Panc1 (cell line): ENCODE data around the gene AQP12B. TPM values are rescaled to one million over a fixed set of nuclear protein-coding genes. Genes with fewer than 3 reads are reported as not detected.
A peak's percentile ranks its signal among the peaks of the same experiment; 100 is the strongest.

Source experiments
- ATAC-seq: fragments of 200-7000 bp; cut with Tn5 transposase; 2 replicates; pipeline ENCODE4 v1.9.1; 2020; ENCODE audit warnings: mild to moderate bottlenecking, moderate library complexity
- BruUV-seq: library from RNA; stranded (reverse); fragments of 400-500 nt; replicated peaks from 2 replicates; lab custom pipeline; 2021; lab: Mats Ljungman, UMichigan
- CTCF ChIA-PET: fragments of 300-600 bp; sonication (Branson Sonifier 250); formaldehyde crosslinking; loops from one replicate; lab custom pipeline; 2022; ENCODE audit warnings: antibody characterized with exemption; lab: Charles Lee
- POLR2A ChIA-PET: fragments of 300-600 bp; sonication (Branson Sonifier 250); formaldehyde crosslinking; loops from one replicate; lab custom pipeline; 2022; ENCODE audit warnings: antibody characterized with exemption; lab: Charles Lee
- DNase-seq: peaks from one replicate; pipeline ENCODE4 v3.0.0-alpha.2; 2010; ENCODE audit warnings: low read depth, low spot score
- H3K27ac ChIP-seq: 2 replicates; pipeline ENCODE4 v1.5.1; 2011; ENCODE audit warnings: mild to moderate bottlenecking, low read length, inconsistent platforms
- H3K27me3 ChIP-seq: fragments of 200-500 bp; sonication (Bioruptor generic); 2 replicates; pipeline ENCODE4 v1.6.0; 2014; ENCODE audit warnings: low read length, inconsistent platforms; ENCODE audit not compliant: control insufficient read depth, insufficient read depth
- H3K36me3 ChIP-seq: fragments of 200-500 bp; sonication (Bioruptor generic); 2 replicates; pipeline ENCODE4 v1.5.1; 2014; ENCODE audit warnings: inconsistent platforms, mild to moderate bottlenecking, low read length, moderate library complexity; ENCODE audit not compliant: control insufficient read depth, insufficient read depth
- H3K4me1 ChIP-seq: 2 replicates; pipeline ENCODE4 v1.5.1; 2011; ENCODE audit warnings: inconsistent platforms, mild to moderate bottlenecking, low read length, moderate library complexity; ENCODE audit not compliant: control insufficient read depth, insufficient read depth
- H3K4me3 ChIP-seq, 2 experiments: 2 replicates each; pipeline ENCODE4 v1.5.1; 2011 to 2012; ENCODE audit warnings: low read depth in 2 of 2, low read length in 2 of 2, mild to moderate bottlenecking in 2 of 2, inconsistent platforms in 1 of 2, moderate library complexity in 1 of 2
- H3K9me3 ChIP-seq: fragments of 200-500 bp; sonication (Bioruptor generic); 2 replicates; pipeline ENCODE4 v1.5.1; 2014; ENCODE audit warnings: low read depth, mild to moderate bottlenecking, inconsistent platforms, low read length, moderate library complexity; ENCODE audit not compliant: control insufficient read depth, insufficient read depth
- POLR2AphosphoS5 ChIP-seq: IDR thresholded peaks from 2 replicates; pipeline ENCODE4 v1.6.1; 2012; ENCODE audit warnings: mild to moderate bottlenecking, low read depth, low read length, moderate library complexity
- SIN3A ChIP-seq: IDR thresholded peaks from 2 replicates; pipeline ENCODE4 v1.6.1; 2012; ENCODE audit warnings: low read depth, mild to moderate bottlenecking, low read length, moderate library complexity, borderline replicate concordance; ENCODE audit not compliant: insufficient read depth
- TCF7L2 ChIP-seq: IDR thresholded peaks from 2 replicates; pipeline ENCODE4 v1.6.1; 2011; ENCODE audit warnings: mild to moderate bottlenecking, low read depth, low read length, inconsistent platforms
- in situ Hi-C: cut with HindIII; loops from 2 replicates; pipeline ENCODE4 v1.10.0; 2016; ENCODE audit warnings: low sequenced_read_pairs, low pct_unique_long_range_greater_than_20kb
- intact Hi-C: fragments of 100-400 bp; cut with micrococcal nuclease; formaldehyde crosslinking; loops from one replicate; pipeline ENCODE4 v1.10.0; 2022; ENCODE audit not compliant: unreplicated experiment
- total RNA-seq: library from RNA; stranded (reverse); gene quantifications from one replicate; pipeline ENCODE4 v1.2.1, GENCODE V29; 2021; ENCODE audit not compliant: unreplicated experiment
- TF ChIP-seq, protein P1 (sequence below), 2 experiments: IDR thresholded peaks; 2 replicates each; pipeline ENCODE4 v1.6.1; 2011 to 2012; ENCODE audit warnings: low read depth in 2 of 2, control low read depth in 1 of 2, low read length in 1 of 2, mild to moderate bottlenecking in 1 of 2, moderate library complexity in 1 of 2; ENCODE audit not compliant: insufficient read depth in 1 of 2
- TF ChIP-seq, protein P2 (sequence below): fragments of 450-650 bp; IDR thresholded peaks from 2 replicates; pipeline ENCODE4 v1.5.1; 2017; ENCODE audit warnings: mild to moderate bottlenecking

AQP12B gene
- total RNA-seq, 1 experiment from 2014 or later: not detected

DNA sequence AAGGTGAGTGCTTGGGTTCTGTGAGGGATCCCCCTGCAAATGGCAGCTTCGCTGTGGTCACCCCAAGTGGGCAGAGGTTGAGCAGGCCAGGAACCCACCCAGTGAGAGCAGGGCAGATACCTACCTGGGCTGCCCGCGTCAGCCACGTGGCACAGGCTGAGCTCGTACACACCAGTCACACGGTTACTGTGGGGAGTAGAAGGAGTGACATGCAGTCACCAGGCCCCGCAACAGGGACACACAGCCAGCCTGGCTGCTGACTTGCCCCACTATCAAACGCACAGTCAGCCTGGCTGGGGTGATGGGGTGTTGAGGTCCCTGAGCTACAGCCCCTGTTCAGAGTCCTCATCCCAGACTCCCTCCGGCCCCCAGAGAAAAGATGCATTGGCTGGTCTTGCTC, 41.2 kb upstream of the AQP12B start:
- no peaks in the 10 kb centered on the region for H3K27me3 ChIP-seq
- H3K9me3 ChIP-seq: no peaks in the 10 kb centered on the region
- no peaks in the 10 kb centered on the region for H3K4me1 ChIP-seq
- H3K36me3 ChIP-seq: no peaks in the 10 kb centered on the region
- no peak overlapping the region for H3K27ac ChIP-seq
- ATAC-seq (no peak), DNase-seq (no peak)
- POLR2A ChIA-PET: no interaction called here
- TF ChIP-seq TCF7L2: no peak
- no peak for TF ChIP-seq POLR2AphosphoS5
- TF ChIP-seq SIN3A: no peak
- TF ChIP-seq, protein P1, sequence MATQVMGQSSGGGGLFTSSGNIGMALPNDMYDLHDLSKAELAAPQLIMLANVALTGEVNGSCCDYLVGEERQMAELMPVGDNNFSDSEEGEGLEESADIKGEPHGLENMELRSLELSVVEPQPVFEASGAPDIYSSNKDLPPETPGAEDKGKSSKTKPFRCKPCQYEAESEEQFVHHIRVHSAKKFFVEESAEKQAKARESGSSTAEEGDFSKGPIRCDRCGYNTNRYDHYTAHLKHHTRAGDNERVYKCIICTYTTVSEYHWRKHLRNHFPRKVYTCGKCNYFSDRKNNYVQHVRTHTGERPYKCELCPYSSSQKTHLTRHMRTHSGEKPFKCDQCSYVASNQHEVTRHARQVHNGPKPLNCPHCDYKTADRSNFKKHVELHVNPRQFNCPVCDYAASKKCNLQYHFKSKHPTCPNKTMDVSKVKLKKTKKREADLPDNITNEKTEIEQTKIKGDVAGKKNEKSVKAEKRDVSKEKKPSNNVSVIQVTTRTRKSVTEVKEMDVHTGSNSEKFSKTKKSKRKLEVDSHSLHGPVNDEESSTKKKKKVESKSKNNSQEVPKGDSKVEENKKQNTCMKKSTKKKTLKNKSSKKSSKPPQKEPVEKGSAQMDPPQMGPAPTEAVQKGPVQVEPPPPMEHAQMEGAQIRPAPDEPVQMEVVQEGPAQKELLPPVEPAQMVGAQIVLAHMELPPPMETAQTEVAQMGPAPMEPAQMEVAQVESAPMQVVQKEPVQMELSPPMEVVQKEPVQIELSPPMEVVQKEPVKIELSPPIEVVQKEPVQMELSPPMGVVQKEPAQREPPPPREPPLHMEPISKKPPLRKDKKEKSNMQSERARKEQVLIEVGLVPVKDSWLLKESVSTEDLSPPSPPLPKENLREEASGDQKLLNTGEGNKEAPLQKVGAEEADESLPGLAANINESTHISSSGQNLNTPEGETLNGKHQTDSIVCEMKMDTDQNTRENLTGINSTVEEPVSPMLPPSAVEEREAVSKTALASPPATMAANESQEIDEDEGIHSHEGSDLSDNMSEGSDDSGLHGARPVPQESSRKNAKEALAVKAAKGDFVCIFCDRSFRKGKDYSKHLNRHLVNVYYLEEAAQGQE (IDR thresholded peaks at IDR 0.05; ENCODE audit: insufficient read depth in 1 of 2, low read depth in 2 of 2, low read length in 1 of 2): no peak
- TF ChIP-seq, protein P2, sequence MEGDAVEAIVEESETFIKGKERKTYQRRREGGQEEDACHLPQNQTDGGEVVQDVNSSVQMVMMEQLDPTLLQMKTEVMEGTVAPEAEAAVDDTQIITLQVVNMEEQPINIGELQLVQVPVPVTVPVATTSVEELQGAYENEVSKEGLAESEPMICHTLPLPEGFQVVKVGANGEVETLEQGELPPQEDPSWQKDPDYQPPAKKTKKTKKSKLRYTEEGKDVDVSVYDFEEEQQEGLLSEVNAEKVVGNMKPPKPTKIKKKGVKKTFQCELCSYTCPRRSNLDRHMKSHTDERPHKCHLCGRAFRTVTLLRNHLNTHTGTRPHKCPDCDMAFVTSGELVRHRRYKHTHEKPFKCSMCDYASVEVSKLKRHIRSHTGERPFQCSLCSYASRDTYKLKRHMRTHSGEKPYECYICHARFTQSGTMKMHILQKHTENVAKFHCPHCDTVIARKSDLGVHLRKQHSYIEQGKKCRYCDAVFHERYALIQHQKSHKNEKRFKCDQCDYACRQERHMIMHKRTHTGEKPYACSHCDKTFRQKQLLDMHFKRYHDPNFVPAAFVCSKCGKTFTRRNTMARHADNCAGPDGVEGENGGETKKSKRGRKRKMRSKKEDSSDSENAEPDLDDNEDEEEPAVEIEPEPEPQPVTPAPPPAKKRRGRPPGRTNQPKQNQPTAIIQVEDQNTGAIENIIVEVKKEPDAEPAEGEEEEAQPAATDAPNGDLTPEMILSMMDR: no peak
- intact Hi-C loops: no loop called here
- no peak overlapping the region for H3K4me3 ChIP-seq
- in situ Hi-C loops: no loop called here
- CTCF ChIA-PET: no interaction called here
- BruUV-seq: no TSS peak

GRCh38 chr2:240722796-240723735, 40.4 kb upstream of the AQP12B start:
- CTCF ChIA-PET: no interaction called here
- BruUV-seq: no TSS peak

More at GRCh38 chr2:240722796-240723735, 40.4 kb upstream of the AQP12B start:
- 0 out of 2 replicates have a peak, but pooled peaks have one; percentile 17 for ATAC-seq
- no peaks in the 10 kb centered on the region for H3K9me3 ChIP-seq
- TF ChIP-seq TCF7L2 (no peak), SIN3A (no peak), POLR2AphosphoS5 (no peak)
- TF ChIP-seq, protein P2: no peak
- TF ChIP-seq, protein P1 (IDR thresholded peaks at IDR 0.05; ENCODE audit: insufficient read depth in 1 of 2, low read depth in 2 of 2, low read length in 1 of 2): no peak
- DNase-seq: no peak
- in situ Hi-C loops: no loop called here
- POLR2A ChIA-PET: no interaction called here
- intact Hi-C loops: no loop called here
- no peaks in the 10 kb centered on the region for H3K36me3 ChIP-seq
- no peak overlapping the region for H3K4me3 ChIP-seq
- H3K4me1 ChIP-seq: no peaks in the 10 kb centered on the region
- no peak overlapping the region for H3K27ac ChIP-seq
- no peaks in the 10 kb centered on the region for H3K27me3 ChIP-seq
